Activated CD4-positive, alpha-beta memory T cell treated with anti-CD3 and anti-CD28 coated beads, Interleukin-2, amount 10 ng/mL, durations not matched to agents 7 days and 5 days (primary cell): Measurements from ENCODE around the gene RPEL1. TPM values are rescaled to one million over a fixed set of nuclear protein-coding genes. Genes with fewer than 3 reads are reported as not detected.
A peak's percentile ranks its signal among the peaks of the same experiment; 100 is the strongest.
"Not testable (repeated sequence)": the region's sequence is repeated elsewhere in the genome, so short reads cannot be mapped to it uniquely, and the experiment has no call there.

Source experiments
- CTCF ChIA-PET: fragments of 350-600 bp; sonication (Branson Sonifier 250); formaldehyde crosslinking; loops from one replicate; lab custom pipeline; 2021; ENCODE audit warnings: antibody characterized with exemption, inconsistent platforms; lab: Charles Lee
- POLR2A ChIA-PET: fragments of 350-600 bp; sonication (Branson Sonifier 250); formaldehyde crosslinking; loops from one replicate; lab custom pipeline; 2021; ENCODE audit warnings: antibody characterized with exemption; lab: Charles Lee
- DNase-seq: peaks from one replicate; pipeline ENCODE4 v3.0.0-alpha.2; 2020
- H3K27ac Mint-ChIP-seq: one replicate; pipeline ENCODE4 v1.8.0; 2021; ENCODE audit warnings: mild to moderate bottlenecking, mixed read lengths
- H3K27me3 Mint-ChIP-seq: one replicate; pipeline ENCODE4 v1.8.0; 2021; ENCODE audit warnings: mixed read lengths
- H3K36me3 Mint-ChIP-seq: one replicate; pipeline ENCODE4 v1.8.0; 2021; ENCODE audit warnings: low read depth, mixed read lengths
- H3K4me1 Mint-ChIP-seq: one replicate; pipeline ENCODE4 v1.8.0; 2021; ENCODE audit warnings: mixed read lengths
- H3K4me3 Mint-ChIP-seq: one replicate; pipeline ENCODE4 v1.8.0; 2021; ENCODE audit warnings: mild to moderate bottlenecking, mixed read lengths
- H3K9me3 Mint-ChIP-seq: one replicate; pipeline ENCODE4 v1.8.0; 2021; ENCODE audit warnings: mixed read lengths
- total RNA-seq, 2 experiments: library from RNA; stranded (reverse); gene quantifications; one replicate each; pipeline ENCODE4 v1.2.3, GENCODE V29; 2021

Gene RPEL1
- under 1 TPM in 1 of 2 experiments, not detected in 1; 0.13 TPM for total RNA-seq

- CTCF ChIA-PET: interaction anchor here (0.7 to 3.0 kb wide), 3 partner anchors 132 to 344 kb away, joined by 3 to 36 read pairs (median 5); partner anchors contain the start of gene CNNM2
- H3K27me3 Mint-ChIP-seq, H3K36me3 Mint-ChIP-seq, H3K27ac Mint-ChIP-seq, DNase-seq, POLR2A ChIA-PET, H3K4me3 Mint-ChIP-seq, H3K9me3 Mint-ChIP-seq: not testable (repeated sequence)
- peaks cover 21% of the 10 kb centered on the region for H3K4me1 Mint-ChIP-seq
Observed at GRCh38 chr10:103245587-103245986, at the start of gene RPEL1. Gene RPEL1, plus strand, starts transcription at chr10:103245887. Its CDS starts 110 bp downstream, at chr10:103245997.

GRCh38 chr10:103196516-103196915 is 49.2 kb upstream of the RPEL1 start:
- ChIA-PET POLR2A (no interaction called here), CTCF (interaction anchor here (1.0 to 1.2 kb wide), 3 partner anchors 9 to 279 kb away, joined by 3 to 4 read pairs (median 4); partner anchors contain the start of gene CNNM2)
- no peak for DNase-seq
- Mint-ChIP-seq H3K36me3 (peaks cover 15% of the 10 kb centered on the region), H3K27ac (no peak overlapping the region), H3K9me3 (no peaks in the 10 kb centered on the region), H3K4me3 (no peak overlapping the region), H3K4me1 (peaks cover 32% of the 10 kb centered on the region), H3K27me3 (no peaks in the 10 kb centered on the region)

- CTCF ChIA-PET: interaction anchor here (1.0 to 1.2 kb wide), 3 partner anchors 10 to 279 kb away, joined by 3 to 4 read pairs (median 4); partner anchors contain the start of gene CNNM2
- Mint-ChIP-seq H3K27ac (peak overlapping the region; percentile 46), H3K9me3 (no peaks in the 10 kb centered on the region), H3K36me3 (peaks cover 9% of the 10 kb centered on the region), H3K4me3 (no peak overlapping the region), H3K4me1 (peaks cover 26% of the 10 kb centered on the region), H3K27me3 (no peaks in the 10 kb centered on the region)
- peak; percentile 33 for DNase-seq
- POLR2A ChIA-PET: no interaction called here
Observed at GRCh38 chr10:103197174-103197573, 48.5 kb upstream of the RPEL1 start.

GRCh38 chr10:103197903-103198302 is 47.8 kb upstream of the RPEL1 start:
- Mint-ChIP-seq H3K36me3 (peaks cover 5% of the 10 kb centered on the region), H3K27ac (no peak overlapping the region), H3K4me3 (no peak overlapping the region), H3K9me3 (no peaks in the 10 kb centered on the region), H3K27me3 (no peaks in the 10 kb centered on the region), H3K4me1 (peaks cover 25% of the 10 kb centered on the region)
- CTCF ChIA-PET: no interaction called here
- POLR2A ChIA-PET: no interaction called here
- no peak for DNase-seq

GRCh38 chr10:103198648-103199047 is 47.0 kb upstream of the RPEL1 start:
- no peaks in the 10 kb centered on the region for H3K27me3 Mint-ChIP-seq
- H3K9me3 Mint-ChIP-seq: no peaks in the 10 kb centered on the region
- no peak for DNase-seq
- H3K4me1 Mint-ChIP-seq: peaks cover 20% of the 10 kb centered on the region
- POLR2A ChIA-PET: no interaction called here
- H3K27ac Mint-ChIP-seq: no peak overlapping the region
- H3K36me3 Mint-ChIP-seq: peaks cover under 1% of the 10 kb centered on the region
- no peak overlapping the region for H3K4me3 Mint-ChIP-seq
- CTCF ChIA-PET: no interaction called here

GRCh38 chr10:103199488-103199887 is 46.2 kb upstream of the RPEL1 start:
- H3K9me3 Mint-ChIP-seq: no peaks in the 10 kb centered on the region
- no peaks in the 10 kb centered on the region for H3K27me3 Mint-ChIP-seq
- H3K4me1 Mint-ChIP-seq: peaks cover 14% of the 10 kb centered on the region
- no peak overlapping the region for H3K4me3 Mint-ChIP-seq
- CTCF ChIA-PET: no interaction called here
- POLR2A ChIA-PET: no interaction called here
- no peaks in the 10 kb centered on the region for H3K36me3 Mint-ChIP-seq
- no peak overlapping the region for H3K27ac Mint-ChIP-seq
- no peak for DNase-seq

- no peaks in the 10 kb centered on the region for H3K9me3 Mint-ChIP-seq
- CTCF ChIA-PET: no interaction called here
- peaks cover 6% of the 10 kb centered on the region for H3K27me3 Mint-ChIP-seq
- DNase-seq: no peak
- H3K4me3 Mint-ChIP-seq: no peak overlapping the region
- POLR2A ChIA-PET: no interaction called here
- peaks cover 7% of the 10 kb centered on the region for H3K4me1 Mint-ChIP-seq
- no peak overlapping the region for H3K27ac Mint-ChIP-seq
- no peaks in the 10 kb centered on the region for H3K36me3 Mint-ChIP-seq
Observed at GRCh38 chr10:103202319-103202718, 43.4 kb upstream of the RPEL1 start.

- no peak for DNase-seq
- ChIA-PET POLR2A (interaction anchor here (0.8 to 1.7 kb wide), 2 partner anchors 9 to 11 kb away, joined by 3 to 9 read pairs; partner anchors contain the start of gene NT5C2), CTCF (interaction anchor here (0.7 kb wide), 1 partner anchor 48 kb away, joined by 3 read pairs; no protein-coding TSS in a partner anchor)
- no peak overlapping the region for H3K27ac Mint-ChIP-seq
- H3K4me3 Mint-ChIP-seq: no peak overlapping the region
- H3K9me3 Mint-ChIP-seq: no peaks in the 10 kb centered on the region
- peaks cover 6% of the 10 kb centered on the region for H3K27me3 Mint-ChIP-seq
- no peaks in the 10 kb centered on the region for H3K36me3 Mint-ChIP-seq
- no peaks in the 10 kb centered on the region for H3K4me1 Mint-ChIP-seq
Observed at GRCh38 chr10:103203466-103203865, 42.2 kb upstream of the RPEL1 start.

GRCh38 chr10:103204353-103205255 is 41.1 kb upstream of the RPEL1 start:
- Mint-ChIP-seq H3K36me3 (no peaks in the 10 kb centered on the region), H3K9me3 (no peaks in the 10 kb centered on the region), H3K4me3 (no peak overlapping the region), H3K4me1 (no peaks in the 10 kb centered on the region), H3K27ac (no peak overlapping the region), H3K27me3 (peaks cover 6% of the 10 kb centered on the region)
- ChIA-PET CTCF (no interaction called here), POLR2A (interaction anchor here (0.8 to 1.7 kb wide), 2 partner anchors 10 to 12 kb away, joined by 3 to 9 read pairs; partner anchors contain the start of gene NT5C2)
- DNase-seq: no peak

GRCh38 chr10:103205401-103205800 is 40.3 kb upstream of the RPEL1 start:
- CTCF ChIA-PET, H3K27ac Mint-ChIP-seq, H3K4me1 Mint-ChIP-seq, H3K9me3 Mint-ChIP-seq, H3K4me3 Mint-ChIP-seq, POLR2A ChIA-PET, H3K27me3 Mint-ChIP-seq, H3K36me3 Mint-ChIP-seq, DNase-seq: not testable (repeated sequence)

GRCh38 chr10:103206715-103207114 is 39.0 kb upstream of the RPEL1 start:
- H3K4me1 Mint-ChIP-seq, H3K27me3 Mint-ChIP-seq, DNase-seq, H3K4me3 Mint-ChIP-seq, H3K9me3 Mint-ChIP-seq, H3K27ac Mint-ChIP-seq, CTCF ChIA-PET, H3K36me3 Mint-ChIP-seq: not testable (repeated sequence)
- POLR2A ChIA-PET: interaction anchor here (1.2 kb wide), 1 partner anchor 14 kb away, joined by 3 read pairs; no protein-coding TSS in a partner anchor

- Mint-ChIP-seq H3K36me3 (no peaks in the 10 kb centered on the region), H3K27me3 (peaks cover 6% of the 10 kb centered on the region), H3K4me3 (no peak overlapping the region), H3K4me1 (no peaks in the 10 kb centered on the region), H3K9me3 (peaks cover 3% of the 10 kb centered on the region), H3K27ac (no peak overlapping the region)
- DNase-seq: no peak
- POLR2A ChIA-PET: interaction anchor here (1.2 kb wide), 1 partner anchor 15 kb away, joined by 3 read pairs; no protein-coding TSS in a partner anchor
- CTCF ChIA-PET: no interaction called here
Observed at GRCh38 chr10:103207141-103207540, 38.5 kb upstream of the RPEL1 start.

GRCh38 chr10:103207643-103208042 is 38.0 kb upstream of the RPEL1 start:
- H3K27me3 Mint-ChIP-seq, DNase-seq, H3K27ac Mint-ChIP-seq, H3K4me1 Mint-ChIP-seq, H3K9me3 Mint-ChIP-seq, H3K36me3 Mint-ChIP-seq, CTCF ChIA-PET, H3K4me3 Mint-ChIP-seq: not testable (repeated sequence)
- POLR2A ChIA-PET: interaction anchor here (1.2 kb wide), 1 partner anchor 15 kb away, joined by 3 read pairs; no protein-coding TSS in a partner anchor
